ENCODE results near the gene SEMA4D.

SEMA4D gene

GRCh38 chr9:89465001-89465451, 32.9 kb downstream of the SEMA4D start:
- Histone ChIP-seq H2BK120ac (ENCODE audit: low read depth, low read length) (no peak overlapping the region), H2BK5ac (ENCODE audit: low read length) (no peak overlapping the region), H2AK5ac (ENCODE audit: low read length) (no peak overlapping the region), H3K27ac (ENCODE audit: low read depth, low read length) (no peak overlapping the region), H3K18ac (ENCODE audit: low read length) (no peak overlapping the region), H3K4me3 (ENCODE audit: low read length) (no peak overlapping the region), H3K9ac (ENCODE audit: low read length) (no peak overlapping the region), H4K8ac (ENCODE audit: low read depth, low read length) (no peak overlapping the region), H3K23ac (ENCODE audit: low read length) (peak overlapping the region; percentile 59), H3K36me3 (ENCODE audit: control insufficient read depth, insufficient read depth, low read length) (no peaks in the 10 kb centered on the region), H4K5ac (ENCODE audit: low read length) (no peak overlapping the region), H3K4me2 (ENCODE audit: low read length) (no peak overlapping the region), H3K4me1 (ENCODE audit: control insufficient read depth, low read depth, low read length) (peaks cover 11% of the 10 kb centered on the region), H3K79me1 (ENCODE audit: low read length) (peaks cover 2% of the 10 kb centered on the region), H3K4ac (ENCODE audit: low read depth, low read length) (no peak overlapping the region), H3K27me3 (ENCODE audit: insufficient read depth, low read length, poor library complexity) (no peaks in the 10 kb centered on the region), H3K56ac (ENCODE audit: low read length) (no peak overlapping the region), H2BK15ac (replicated peaks; ENCODE audit: low read depth) (no peak overlapping the region), H3K79me2 (ENCODE audit: control insufficient read depth, insufficient read depth, low read length) (no peaks in the 10 kb centered on the region)
- no CpG with 5 or more reads among the region's 7 CpGs for WGBS (ENCODE audit: extremely low coverage, insufficient coverage, low lambda C conversion rate)
- DNase-seq = no peak

- Histone ChIP-seq H3K27ac (ENCODE audit: low read depth, low read length) (no peak overlapping the region), H3K18ac (ENCODE audit: low read length) (no peak overlapping the region), H3K4me1 (ENCODE audit: control insufficient read depth, low read depth, low read length) (peaks cover 16% of the 10 kb centered on the region), H3K36me3 (ENCODE audit: control insufficient read depth, insufficient read depth, low read length) (no peaks in the 10 kb centered on the region), H3K4me2 (ENCODE audit: low read length) (no peak overlapping the region), H4K5ac (ENCODE audit: low read length) (no peak overlapping the region), H3K9ac (ENCODE audit: low read length) (no peak overlapping the region), H3K79me1 (ENCODE audit: low read length) (peaks cover 2% of the 10 kb centered on the region), H4K8ac (ENCODE audit: low read depth, low read length) (no peak overlapping the region), H3K23ac (ENCODE audit: low read length) (peak overlapping the region; percentile 59), H3K4me3 (ENCODE audit: low read length) (no peak overlapping the region), H3K27me3 (ENCODE audit: insufficient read depth, low read length, poor library complexity) (no peaks in the 10 kb centered on the region), H3K79me2 (ENCODE audit: control insufficient read depth, insufficient read depth, low read length) (no peaks in the 10 kb centered on the region), H2AK5ac (ENCODE audit: low read length) (no peak overlapping the region), H3K56ac (ENCODE audit: low read length) (peak overlapping the region; percentile 20), H2BK15ac (replicated peaks; ENCODE audit: low read depth) (no peak overlapping the region), H3K4ac (ENCODE audit: low read depth, low read length) (no peak overlapping the region), H2BK5ac (ENCODE audit: low read length) (no peak overlapping the region), H2BK120ac (ENCODE audit: low read depth, low read length) (no peak overlapping the region)
- no peak for DNase-seq
- no CpG with 5 or more reads among the region's 7 CpGs for WGBS (ENCODE audit: extremely low coverage, insufficient coverage, low lambda C conversion rate)
Measured at GRCh38 chr9:89464300-89464901, 33.5 kb downstream of the SEMA4D start.

GRCh38 chr9:89462817-89463683, 34.9 kb downstream of the SEMA4D start:
- no peak overlapping the region for H2BK5ac ChIP-seq (ENCODE audit: low read length)
- no peak overlapping the region for H2BK120ac ChIP-seq (ENCODE audit: low read depth, low read length)
- no peak overlapping the region for H4K8ac ChIP-seq (ENCODE audit: low read depth, low read length)
- H3K4me3 ChIP-seq (ENCODE audit: low read length) = no peak overlapping the region
- WGBS (ENCODE audit: extremely low coverage, insufficient coverage, low lambda C conversion rate) = no CpG with 5 or more reads among the region's 9 CpGs
- peaks cover 15% of the 10 kb centered on the region for H3K4me1 ChIP-seq (ENCODE audit: control insufficient read depth, low read depth, low read length)
- H3K56ac ChIP-seq (ENCODE audit: low read length) = no peak overlapping the region
- no peak for DNase-seq
- H3K36me3 ChIP-seq (ENCODE audit: control insufficient read depth, insufficient read depth, low read length) = no peaks in the 10 kb centered on the region
- H4K5ac ChIP-seq (ENCODE audit: low read length) = no peak overlapping the region
- H3K27me3 ChIP-seq (ENCODE audit: insufficient read depth, low read length, poor library complexity) = no peaks in the 10 kb centered on the region
- H3K18ac ChIP-seq (ENCODE audit: low read length) = no peak overlapping the region
- no peak overlapping the region for H3K9ac ChIP-seq (ENCODE audit: low read length)
- H3K4ac ChIP-seq (ENCODE audit: low read depth, low read length) = no peak overlapping the region
- H3K23ac ChIP-seq (ENCODE audit: low read length) = no peak overlapping the region
- H3K4me2 ChIP-seq (ENCODE audit: low read length) = no peak overlapping the region
- H2BK15ac ChIP-seq (replicated peaks; ENCODE audit: low read depth) = no peak overlapping the region
- H3K79me1 ChIP-seq (ENCODE audit: low read length) = peaks cover 7% of the 10 kb centered on the region
- H3K27ac ChIP-seq (ENCODE audit: low read depth, low read length) = no peak overlapping the region
- peaks cover 2% of the 10 kb centered on the region for H3K79me2 ChIP-seq (ENCODE audit: control insufficient read depth, insufficient read depth, low read length)
- H2AK5ac ChIP-seq (ENCODE audit: low read length) = no peak overlapping the region

- Histone ChIP-seq H3K27ac (ENCODE audit: low read depth, low read length) (no peak overlapping the region), H2BK5ac (ENCODE audit: low read length) (no peak overlapping the region), H3K79me2 (ENCODE audit: control insufficient read depth, insufficient read depth, low read length) (peaks cover 2% of the 10 kb centered on the region), H3K56ac (ENCODE audit: low read length) (no peak overlapping the region), H3K36me3 (ENCODE audit: control insufficient read depth, insufficient read depth, low read length) (no peaks in the 10 kb centered on the region), H3K18ac (ENCODE audit: low read length) (no peak overlapping the region), H3K79me1 (ENCODE audit: low read length) (peaks cover 7% of the 10 kb centered on the region), H3K4me1 (ENCODE audit: control insufficient read depth, low read depth, low read length) (peaks cover 15% of the 10 kb centered on the region), H2BK120ac (ENCODE audit: low read depth, low read length) (no peak overlapping the region), H3K27me3 (ENCODE audit: insufficient read depth, low read length, poor library complexity) (no peaks in the 10 kb centered on the region), H4K8ac (ENCODE audit: low read depth, low read length) (no peak overlapping the region), H3K4me2 (ENCODE audit: low read length) (no peak overlapping the region), H3K4ac (ENCODE audit: low read depth, low read length) (no peak overlapping the region), H3K4me3 (ENCODE audit: low read length) (no peak overlapping the region), H3K9ac (ENCODE audit: low read length) (no peak overlapping the region), H2AK5ac (ENCODE audit: low read length) (no peak overlapping the region), H3K23ac (ENCODE audit: low read length) (no peak overlapping the region), H2BK15ac (replicated peaks; ENCODE audit: low read depth) (no peak overlapping the region), H4K5ac (ENCODE audit: low read length) (no peak overlapping the region)
- no peak for DNase-seq
- WGBS (ENCODE audit: extremely low coverage, insufficient coverage, low lambda C conversion rate) = no CpG with 5 or more reads among the region's 5 CpGs
Measured at GRCh38 chr9:89462199-89462598, 35.7 kb downstream of the SEMA4D start.

- Histone ChIP-seq H3K79me1 (ENCODE audit: low read length) (peaks cover 7% of the 10 kb centered on the region), H4K5ac (ENCODE audit: low read length) (no peak overlapping the region), H3K9ac (ENCODE audit: low read length) (no peak overlapping the region), H3K4me3 (ENCODE audit: low read length) (no peak overlapping the region), H3K36me3 (ENCODE audit: control insufficient read depth, insufficient read depth, low read length) (no peaks in the 10 kb centered on the region), H3K27ac (ENCODE audit: low read depth, low read length) (no peak overlapping the region), H2BK120ac (ENCODE audit: low read depth, low read length) (no peak overlapping the region), H3K56ac (ENCODE audit: low read length) (no peak overlapping the region), H3K4me1 (ENCODE audit: control insufficient read depth, low read depth, low read length) (peaks cover 15% of the 10 kb centered on the region), H3K4ac (ENCODE audit: low read depth, low read length) (no peak overlapping the region), H2BK5ac (ENCODE audit: low read length) (no peak overlapping the region), H3K79me2 (ENCODE audit: control insufficient read depth, insufficient read depth, low read length) (peaks cover 2% of the 10 kb centered on the region), H4K8ac (ENCODE audit: low read depth, low read length) (no peak overlapping the region), H3K27me3 (ENCODE audit: insufficient read depth, low read length, poor library complexity) (no peaks in the 10 kb centered on the region), H2AK5ac (ENCODE audit: low read length) (no peak overlapping the region), H3K4me2 (ENCODE audit: low read length) (no peak overlapping the region), H2BK15ac (replicated peaks; ENCODE audit: low read depth) (no peak overlapping the region), H3K18ac (ENCODE audit: low read length) (no peak overlapping the region), H3K23ac (ENCODE audit: low read length) (no peak overlapping the region)
- DNase-seq = peak; percentile 49
- WGBS (ENCODE audit: extremely low coverage, insufficient coverage, low lambda C conversion rate) = no CpG with 5 or more reads among the region's 8 CpGs
Measured at GRCh38 chr9:89461265-89461664, 36.6 kb downstream of the SEMA4D start.

Data from mesendoderm (in vitro differentiated cells).